22Rv1 (cell line): ENCODE results near the gene PEX6.

ENCODE experiments used
- H3K27ac ChIP-seq: fragments of 450-650 bp; 2 replicates; pipeline ENCODE4 v1.5.1; 2017
- CTCF ChIP-seq: fragments of 450-650 bp; IDR thresholded peaks from 2 replicates; pipeline ENCODE4 v1.5.1; 2017; ENCODE audit warnings: mild to moderate bottlenecking
- ZFX ChIP-seq: fragments of 450-650 bp; IDR thresholded peaks from 2 replicates; pipeline ENCODE4 v1.6.1; 2017; ENCODE audit warnings: antibody characterized with exemption, borderline replicate concordance

Gene PEX6

GRCh38 chr6:42978487-42978838 lies 518 bp downstream of the PEX6 start:
- TF ChIP-seq ZFX (no peak), CTCF (no peak)
- peak overlapping the region; percentile 85 for H3K27ac ChIP-seq

GRCh38 chr6:42974919-42975505 lies 4.0 kb downstream of the PEX6 start:
- no peak overlapping the region for H3K27ac ChIP-seq
- TF ChIP-seq ZFX (no peak), CTCF (no peak)

GRCh38 chr6:42973926-42974325 lies 5.1 kb downstream of the PEX6 start:
- no peak for TF ChIP-seq ZFX
- TF ChIP-seq CTCF: no peak
- no peak overlapping the region for H3K27ac ChIP-seq

- TF ChIP-seq ZFX: no peak
- no peak for TF ChIP-seq CTCF
- peak overlapping the region; percentile 34; the same call in 1 of the 2 replicates for H3K27ac ChIP-seq
Measured at GRCh38 chr6:42971746-42972327, 7.1 kb downstream of the PEX6 start.

- H3K27ac ChIP-seq: peak overlapping the region; percentile 34
- TF ChIP-seq ZFX (no peak), CTCF (no peak)
Measured at GRCh38 chr6:42970871-42971612, 7.9 kb downstream of the PEX6 start.

GRCh38 chr6:42969934-42970333 lies 9.0 kb downstream of the PEX6 start:
- TF ChIP-seq ZFX: no peak
- TF ChIP-seq CTCF: no peak
- H3K27ac ChIP-seq: no peak overlapping the region

GRCh38 chr6:42969431-42969830 lies 9.6 kb downstream of the PEX6 start:
- H3K27ac ChIP-seq: 0 out of 2 replicates have a peak overlapping the region, but pooled peaks have one; percentile 12

More at GRCh38 chr6:42969431-42969830, 9.6 kb downstream of the PEX6 start:
- no peak for TF ChIP-seq CTCF
- TF ChIP-seq ZFX: no peak
